HCT116 (cell line): ENCODE measurements around the gene DDTL. TPM values are rescaled to one million over a fixed set of nuclear protein-coding genes. Genes with fewer than 3 reads are reported as not detected.

Experiments
- ATAC-seq: fragments of 200-7000 bp; cut with Tn5 transposase; 2 replicates; pipeline ENCODE4 v1.9.1; 2020; ENCODE audit warnings: mild to moderate bottlenecking, moderate library complexity
- BruUV-seq: library from RNA; stranded (reverse); fragments of 400-500 nt; replicated peaks from 2 replicates; lab custom pipeline; 2021; lab: Mats Ljungman, UMichigan
- CTCF ChIA-PET: fragments of 300-600 bp; sonication (Branson Sonifier 250); formaldehyde crosslinking; loops from one replicate; lab custom pipeline; 2021; ENCODE audit warnings: antibody characterized with exemption; lab: Charles Lee
- POLR2A ChIA-PET: fragments of 300-600, 350-600 bp; sonication (Branson Sonifier 250); formaldehyde crosslinking; loops from one replicate; lab custom pipeline; 2021; ENCODE audit warnings: antibody characterized with exemption; lab: Charles Lee
- RAD21 ChIA-PET, 2 experiments: fragments of 300-600 bp; sonication (Branson Sonifier 250); formaldehyde crosslinking; loops; one replicate each; lab custom pipeline; 2023; ENCODE audit warnings: low total read pairs in 2 of 2; ENCODE audit not compliant: uncharacterized antibody in 2 of 2, unreplicated experiment in 2 of 2, low non-redundant PET in 1 of 2; lab: Charles Lee
- DNase-seq: peaks from one replicate; pipeline ENCODE4 v3.0.0-alpha.2; 2010; ENCODE audit warnings: low read depth, low spot score
- H2AFZ ChIP-seq: fragments of 200-600 bp; shearing (Covaris generic), sonication (generic); 2 replicates; pipeline ENCODE4 v1.6.1; 2017; ENCODE audit warnings: low read depth, mixed run types, mixed read lengths, antibody characterized with exemption, low read length; ENCODE audit not compliant: poor library complexity, severe bottlenecking
- H3K27ac ChIP-seq: 2 replicates; pipeline ENCODE4 v1.5.1; 2012; ENCODE audit warnings: low read depth, low read length
- H3K27me3 ChIP-seq: fragments of 200-600 bp; sonication (generic); 2 replicates; pipeline ENCODE4 v1.6.1; 2016; ENCODE audit warnings: mixed run types, low read length, mixed read lengths; ENCODE audit not compliant: insufficient read depth
- H3K36me3 ChIP-seq, 2 experiments: fragments of 200-500 bp in 1 of 2; fragments of 200-600 bp in 1 of 2; sonication (Bioruptor generic) in 1 of 2; sonication (generic) in 1 of 2; 2 replicates each; pipeline versions ENCODE4 v1.5.1 to v1.6.1; 2014 to 2016; ENCODE audit warnings: low read length in 2 of 2, inconsistent platforms in 1 of 2, mixed read lengths in 1 of 2, mixed run types in 1 of 2; ENCODE audit not compliant: insufficient read depth in 2 of 2, control insufficient read depth in 1 of 2
- H3K4me1 ChIP-seq, 2 experiments: fragments of 200-600 bp in 1 of 2; sonication (generic) in 1 of 2; 2 replicates each; pipeline versions ENCODE4 v1.5.1 to v1.6.1; 2012 to 2017; ENCODE audit warnings: low read length in 2 of 2, inconsistent platforms in 1 of 2, mild to moderate bottlenecking in 1 of 2, mixed read lengths in 1 of 2, mixed run types in 1 of 2, moderate library complexity in 1 of 2; ENCODE audit not compliant: insufficient read depth in 2 of 2, control insufficient read depth in 1 of 2
- H3K4me2 ChIP-seq: fragments of 200-600 bp; sonication (generic); 2 replicates; pipeline ENCODE4 v1.6.1; 2017; ENCODE audit warnings: mixed run types, low read length, mixed read lengths
- H3K4me3 ChIP-seq, 2 experiments: fragments of 200-600 bp in 1 of 2; sonication (generic) in 1 of 2; replicated peaks in 1 of 2; 2 replicates each; pipeline ENCODE4 v1.5.1; 2011 to 2016; ENCODE audit warnings: low read length in 2 of 2, control low read depth in 1 of 2, low read depth in 1 of 2, mild to moderate bottlenecking in 1 of 2, mixed read lengths in 1 of 2, mixed run types in 1 of 2
- H3K79me2 ChIP-seq: fragments of 200-600 bp; sonication (generic); 2 replicates; pipeline ENCODE4 v1.6.1; 2017; ENCODE audit warnings: mild to moderate bottlenecking, mixed run types, low read length, moderate library complexity, mixed read lengths; ENCODE audit not compliant: insufficient read depth
- H3K9ac ChIP-seq: fragments of 200-600 bp; sonication (generic); 2 replicates; pipeline ENCODE4 v1.6.1; 2016; ENCODE audit warnings: low read length, mixed read lengths
- H3K9me2 ChIP-seq: fragments of 200-600 bp; sonication (generic), shearing (Covaris generic); 2 replicates; pipeline ENCODE4 v1.6.1; 2017; ENCODE audit warnings: mixed run types, mild to moderate bottlenecking, moderate library complexity; ENCODE audit not compliant: insufficient read depth
- H3K9me3 ChIP-seq, 2 experiments: fragments of 200-500 bp in 1 of 2; fragments of 200-600 bp in 1 of 2; sonication (Bioruptor generic) in 1 of 2; sonication (generic) in 1 of 2; 2 replicates each; pipeline ENCODE4 v1.6.1; 2014 to 2017; ENCODE audit warnings: low read length in 2 of 2, mixed read lengths in 2 of 2, inconsistent platforms in 1 of 2, low read depth in 1 of 2, mild to moderate bottlenecking in 1 of 2, mixed run types in 1 of 2, moderate library complexity in 1 of 2; ENCODE audit not compliant: control insufficient read depth in 1 of 2, insufficient read depth in 1 of 2
- H4K20me1 ChIP-seq: fragments of 200-600 bp; sonication (generic), shearing (Covaris generic); 2 replicates; pipeline ENCODE4 v1.6.1; 2017; ENCODE audit warnings: mixed run types, mild to moderate bottlenecking, moderate library complexity; ENCODE audit not compliant: insufficient read depth
- ATF3 ChIP-seq: IDR thresholded peaks from 2 replicates; pipeline ENCODE4 v1.6.1; 2012
- ELF1 ChIP-seq: IDR thresholded peaks from 2 replicates; pipeline ENCODE4 v1.6.1; 2012; ENCODE audit warnings: low read depth, borderline replicate concordance
- FOSL1 ChIP-seq: IDR thresholded peaks from 2 replicates; pipeline ENCODE4 v1.6.1; 2012; ENCODE audit warnings: low read depth
- MAX ChIP-seq: IDR thresholded peaks from 2 replicates; pipeline ENCODE4 v1.6.1; 2012
- POLR2A ChIP-seq: IDR thresholded peaks from 2 replicates; pipeline ENCODE4 v1.7.0; 2011; ENCODE audit warnings: borderline replicate concordance; ENCODE audit not compliant: insufficient read depth, insufficient read length; ENCODE audit errors: extremely low read depth
- POLR2AphosphoS5 ChIP-seq: IDR thresholded peaks from 2 replicates; pipeline ENCODE4 v1.6.1; 2011; ENCODE audit warnings: mild to moderate bottlenecking, low read depth, low read length, moderate library complexity
- RAD21 ChIP-seq: IDR thresholded peaks from 2 replicates; pipeline ENCODE4 v1.6.1; 2012; ENCODE audit warnings: low read depth, mild to moderate bottlenecking
- REST ChIP-seq: IDR thresholded peaks from 2 replicates; pipeline ENCODE4 v1.6.1; 2012; ENCODE audit warnings: low read depth
- SIN3A ChIP-seq: IDR thresholded peaks from 2 replicates; pipeline ENCODE4 v1.6.1; 2012; ENCODE audit warnings: low read depth
- SP1 ChIP-seq: IDR thresholded peaks from 2 replicates; pipeline ENCODE4 v1.6.1; 2012; ENCODE audit warnings: low read depth
- SRF ChIP-seq: IDR thresholded peaks from 2 replicates; pipeline ENCODE4 v1.6.1; 2012; ENCODE audit warnings: low read depth
- TCF7L2 ChIP-seq: IDR thresholded peaks from 2 replicates; pipeline ENCODE4 v1.7.0; 2011; ENCODE audit warnings: borderline replicate concordance, inconsistent platforms; ENCODE audit not compliant: insufficient read depth, insufficient read length; ENCODE audit errors: extremely low read depth
- YY1 ChIP-seq: IDR thresholded peaks from 2 replicates; pipeline ENCODE4 v1.6.1; 2011; ENCODE audit warnings: low read length, low read depth, moderate library complexity, mild to moderate bottlenecking; ENCODE audit not compliant: insufficient replicate concordance; ENCODE audit errors: extremely low read depth
- intact Hi-C: fragments of 100-400 bp; cut with micrococcal nuclease; formaldehyde crosslinking; loops from 2 replicates; pipeline ENCODE4 v1.10.0; 2022
- total RNA-seq: library from RNA; stranded (reverse); gene quantifications from one replicate; pipeline ENCODE4 v1.2.1, GENCODE V29; 2021; ENCODE audit not compliant: unreplicated experiment
- TF ChIP-seq, protein P1 (sequence below), 3 experiments: fragments of 200-600 bp in 1 of 3; sonication (generic) in 1 of 3; IDR thresholded peaks in 2 of 3; conservative IDR thresholded peaks in 1 of 3; 2 replicates each; pipeline ENCODE4 v1.5.1; 2012 to 2017; ENCODE audit warnings: low read depth in 2 of 3, low read length in 2 of 3, antibody characterized with exemption in 1 of 3, borderline replicate concordance in 1 of 3, control low read depth in 1 of 3, mild to moderate bottlenecking in 1 of 3, mixed read lengths in 1 of 3, mixed run types in 1 of 3, moderate library complexity in 1 of 3; ENCODE audit not compliant: insufficient read depth in 1 of 3
- TF ChIP-seq, protein P2 (sequence below): IDR thresholded peaks from 2 replicates; pipeline ENCODE4 v1.6.1; 2011; ENCODE audit warnings: mild to moderate bottlenecking, low read length, moderate library complexity; ENCODE audit not compliant: insufficient replicate concordance; ENCODE audit errors: extremely low read depth

Gene DDTL
- total RNA-seq, 1 experiment from 2014 or later: 3.4 TPM

- POLR2A ChIA-PET: interaction anchor here (1.3 kb wide), 1 partner anchor 13 kb away, joined by 3 read pairs; no protein-coding TSS in a partner anchor
These were observed 43.3 kb downstream of the DDTL start for GRCh38 chr22:24010018-24010391.

More at GRCh38 chr22:24010018-24010391, 43.3 kb downstream of the DDTL start:
- H4K20me1 ChIP-seq: 0 out of 2 replicates have a peak, but pooled peaks cover 5% of the 10 kb centered on the region
- H3K27me3 ChIP-seq: no peaks in the 10 kb centered on the region
- RAD21 ChIA-PET: no interaction called here
- H3K79me2 ChIP-seq: peaks cover 36% of the 10 kb centered on the region
- CTCF ChIA-PET: interaction anchor here (0.9 kb wide), 1 partner anchor 147 kb away, joined by 3 read pairs; no protein-coding TSS in a partner anchor
- H3K9ac ChIP-seq: no peak overlapping the region
- no peak for TF ChIP-seq SIN3A
- no peak for TF ChIP-seq REST
- no peak for TF ChIP-seq ELF1
- no peak for TF ChIP-seq ATF3
- no peak for TF ChIP-seq YY1
- TF ChIP-seq MAX: no peak
- no peak for TF ChIP-seq RAD21
- no peak for TF ChIP-seq POLR2A
- no peak for TF ChIP-seq SP1
- no peak for TF ChIP-seq SRF
- TF ChIP-seq, protein P1, sequence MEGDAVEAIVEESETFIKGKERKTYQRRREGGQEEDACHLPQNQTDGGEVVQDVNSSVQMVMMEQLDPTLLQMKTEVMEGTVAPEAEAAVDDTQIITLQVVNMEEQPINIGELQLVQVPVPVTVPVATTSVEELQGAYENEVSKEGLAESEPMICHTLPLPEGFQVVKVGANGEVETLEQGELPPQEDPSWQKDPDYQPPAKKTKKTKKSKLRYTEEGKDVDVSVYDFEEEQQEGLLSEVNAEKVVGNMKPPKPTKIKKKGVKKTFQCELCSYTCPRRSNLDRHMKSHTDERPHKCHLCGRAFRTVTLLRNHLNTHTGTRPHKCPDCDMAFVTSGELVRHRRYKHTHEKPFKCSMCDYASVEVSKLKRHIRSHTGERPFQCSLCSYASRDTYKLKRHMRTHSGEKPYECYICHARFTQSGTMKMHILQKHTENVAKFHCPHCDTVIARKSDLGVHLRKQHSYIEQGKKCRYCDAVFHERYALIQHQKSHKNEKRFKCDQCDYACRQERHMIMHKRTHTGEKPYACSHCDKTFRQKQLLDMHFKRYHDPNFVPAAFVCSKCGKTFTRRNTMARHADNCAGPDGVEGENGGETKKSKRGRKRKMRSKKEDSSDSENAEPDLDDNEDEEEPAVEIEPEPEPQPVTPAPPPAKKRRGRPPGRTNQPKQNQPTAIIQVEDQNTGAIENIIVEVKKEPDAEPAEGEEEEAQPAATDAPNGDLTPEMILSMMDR (IDR thresholded peaks at IDR 0.05 in 2 of 3, conservative IDR thresholded peaks at IDR 0.05 in 1 of 3; ENCODE audit: borderline replicate concordance in 1 of 3, insufficient read depth in 1 of 3, low read depth in 2 of 3, low read length in 2 of 3): no peak
- no peak for TF ChIP-seq TCF7L2
- no peak for TF ChIP-seq FOSL1
- TF ChIP-seq, protein P2, sequence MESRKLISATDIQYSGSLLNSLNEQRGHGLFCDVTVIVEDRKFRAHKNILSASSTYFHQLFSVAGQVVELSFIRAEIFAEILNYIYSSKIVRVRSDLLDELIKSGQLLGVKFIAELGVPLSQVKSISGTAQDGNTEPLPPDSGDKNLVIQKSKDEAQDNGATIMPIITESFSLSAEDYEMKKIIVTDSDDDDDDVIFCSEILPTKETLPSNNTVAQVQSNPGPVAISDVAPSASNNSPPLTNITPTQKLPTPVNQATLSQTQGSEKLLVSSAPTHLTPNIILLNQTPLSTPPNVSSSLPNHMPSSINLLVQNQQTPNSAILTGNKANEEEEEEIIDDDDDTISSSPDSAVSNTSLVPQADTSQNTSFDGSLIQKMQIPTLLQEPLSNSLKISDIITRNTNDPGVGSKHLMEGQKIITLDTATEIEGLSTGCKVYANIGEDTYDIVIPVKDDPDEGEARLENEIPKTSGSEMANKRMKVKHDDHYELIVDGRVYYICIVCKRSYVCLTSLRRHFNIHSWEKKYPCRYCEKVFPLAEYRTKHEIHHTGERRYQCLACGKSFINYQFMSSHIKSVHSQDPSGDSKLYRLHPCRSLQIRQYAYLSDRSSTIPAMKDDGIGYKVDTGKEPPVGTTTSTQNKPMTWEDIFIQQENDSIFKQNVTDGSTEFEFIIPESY: no peak
- TF ChIP-seq POLR2AphosphoS5: no peak
- no TSS peak for BruUV-seq
- DNase-seq (no peak), ATAC-seq (no peak)
- intact Hi-C loops: loop anchor here (10.0 kb wide), 1 partner anchor 145 kb away; no protein-coding TSS in a partner anchor
- H3K9me2 ChIP-seq: no peaks in the 10 kb centered on the region
- H3K36me3 ChIP-seq: no peaks in the 10 kb centered on the region
- H3K4me3 ChIP-seq: no peak overlapping the region
- H3K4me1 ChIP-seq: peaks cover 6 to 8% of the 10 kb centered on the region in 2 experiments; a peak in 3 of 4 replicates
- no peak overlapping the region for H2AFZ ChIP-seq
- no peak overlapping the region for H3K4me2 ChIP-seq
- H3K9me3 ChIP-seq: no peaks in the 10 kb centered on the region; a peak in 1 of 4 replicates
- no peak overlapping the region for H3K27ac ChIP-seq
